Epithelial cell of proximal tubule (primary cell): ENCODE measurements around the gene HPCAL1. TPM values are rescaled to one million over a fixed set of nuclear protein-coding genes. Genes with fewer than 3 reads are reported as not detected.

ENCODE experiments used
- DNase-seq: peaks from one replicate; pipeline ENCODE4 v3.0.0-alpha.2; 2011; ENCODE audit warnings: low read depth
- H3K4me3 ChIP-seq: 2 replicates; pipeline ENCODE4 v1.5.1; 2011; ENCODE audit warnings: low read depth, mild to moderate bottlenecking, low read length
- CTCF ChIP-seq: conservative IDR thresholded peaks from 2 replicates; pipeline ENCODE4 v1.5.1; 2012; ENCODE audit warnings: low read depth, mild to moderate bottlenecking, low read length
- total RNA-seq: library from RNA; depleted of rRNA; stranded (reverse); fragments of >200 nt; gene quantifications from 2 replicates; pipeline ENCODE4 v1.2.3, GENCODE V29; 2015

HPCAL1 gene
- total RNA-seq, 1 donor from 2014 or later = 72.3 TPM

DNA sequence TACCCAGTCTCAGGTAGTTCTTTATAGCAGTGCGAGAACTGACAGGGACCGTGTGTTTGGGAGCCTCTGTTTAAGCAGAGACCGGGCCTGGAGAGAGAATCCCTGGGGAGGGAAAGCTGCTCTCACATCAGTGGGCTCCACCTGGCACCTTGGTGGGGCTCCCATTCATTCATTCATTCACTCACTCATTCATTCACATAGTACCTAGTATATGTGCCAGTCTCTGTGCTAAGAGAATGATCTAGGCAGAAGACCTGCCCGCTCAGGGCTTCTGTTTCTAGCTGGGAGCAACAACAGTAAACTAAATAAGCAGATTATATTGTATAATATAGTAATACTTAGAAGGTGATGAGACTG lies 17.8 kb downstream of the HPCAL1 start:
- no peak overlapping the region for H3K4me3 ChIP-seq
- TF ChIP-seq CTCF = no peak
- no peak for DNase-seq

- no peak for DNase-seq
- TF ChIP-seq CTCF = no peak
- H3K4me3 ChIP-seq = no peak overlapping the region
These were observed 18.2 kb downstream of the HPCAL1 start for GRCh38 chr2:10320933-10321332.

GRCh38 chr2:10321622-10322021 lies 18.9 kb downstream of the HPCAL1 start:
- no peak for TF ChIP-seq CTCF
- no peak for DNase-seq
- H3K4me3 ChIP-seq = no peak overlapping the region

- no peak for DNase-seq
- no peak for TF ChIP-seq CTCF
- H3K4me3 ChIP-seq = no peak overlapping the region
These were observed 19.8 kb downstream of the HPCAL1 start for GRCh38 chr2:10322481-10322880.

DNA sequence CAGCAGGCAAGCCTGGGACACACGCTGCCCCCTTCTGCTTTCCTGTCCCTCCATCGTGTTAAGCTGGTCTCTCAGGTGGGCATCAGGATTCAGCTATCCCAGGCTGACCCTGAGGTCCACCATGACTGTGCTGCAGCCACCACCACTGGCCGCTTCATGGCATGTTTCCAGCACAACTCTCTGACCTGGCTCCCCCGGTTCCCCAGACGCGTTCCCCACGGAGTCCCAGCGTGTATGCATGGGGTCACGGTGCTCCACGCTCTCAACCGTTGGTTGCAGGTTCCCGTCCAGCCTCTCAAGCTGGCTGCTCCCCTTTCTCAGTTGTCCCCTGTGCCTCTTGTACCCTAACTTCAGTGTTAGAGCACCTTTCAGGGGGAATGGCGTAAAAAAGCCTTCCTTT lies 20.3 kb downstream of the HPCAL1 start:
- DNase-seq = no peak
- H3K4me3 ChIP-seq = no peak overlapping the region
- no peak for TF ChIP-seq CTCF

DNA sequence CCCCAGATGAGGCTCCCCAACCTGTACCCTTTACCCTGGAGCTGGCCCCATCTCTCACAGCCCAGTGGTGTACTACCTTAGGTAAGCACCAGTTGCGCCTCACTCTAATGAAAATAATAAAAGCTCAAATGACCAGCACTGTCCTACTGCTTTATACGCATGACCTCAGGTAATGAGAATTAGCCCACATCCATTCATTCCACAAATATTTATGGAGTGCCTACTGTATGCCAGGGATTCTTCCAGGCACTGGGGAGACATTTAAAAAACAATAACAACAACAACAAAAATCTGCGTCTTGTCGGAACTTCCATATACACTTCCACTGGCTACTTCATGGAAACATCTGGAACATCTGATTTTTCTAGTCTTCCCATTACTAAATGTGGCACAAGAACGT lies 20.8 kb downstream of the HPCAL1 start:
- no peak for TF ChIP-seq CTCF
- no peak for DNase-seq
- no peak overlapping the region for H3K4me3 ChIP-seq

- H3K4me3 ChIP-seq = no peak overlapping the region
- no peak for DNase-seq
- no peak for TF ChIP-seq CTCF
These were observed 21.6 kb downstream of the HPCAL1 start for GRCh38 chr2:10324095-10324832.
